GM10248 (cell line): ENCODE results near the gene MUC6.

ENCODE experiments used
- CTCF ChIA-PET: fragments of 300-600 bp; sonication (Branson Sonifier 250); formaldehyde crosslinking; extraction: SDS; loops from one replicate; lab custom pipeline; 2021; ENCODE audit warnings: antibody characterized with exemption; lab: Yijun Ruan, JAX
- POLR2A ChIA-PET: fragments of 350-650 bp; sonication (Branson Sonifier 250); formaldehyde crosslinking; extraction: SDS; loops from one replicate; lab custom pipeline; 2020; ENCODE audit warnings: antibody characterized with exemption; lab: Yijun Ruan, JAX
- DNase-seq: peaks from one replicate; pipeline ENCODE4 v3.0.0; 2012; ENCODE audit errors: extremely low spot score
- CTCF ChIP-seq: IDR thresholded peaks from 2 replicates; pipeline ENCODE4 v1.5.1; 2012; ENCODE audit warnings: mild to moderate bottlenecking, low read depth; ENCODE audit errors: extremely low read depth, missing control alignments, control extremely low read depth

Gene MUC6

DNA sequence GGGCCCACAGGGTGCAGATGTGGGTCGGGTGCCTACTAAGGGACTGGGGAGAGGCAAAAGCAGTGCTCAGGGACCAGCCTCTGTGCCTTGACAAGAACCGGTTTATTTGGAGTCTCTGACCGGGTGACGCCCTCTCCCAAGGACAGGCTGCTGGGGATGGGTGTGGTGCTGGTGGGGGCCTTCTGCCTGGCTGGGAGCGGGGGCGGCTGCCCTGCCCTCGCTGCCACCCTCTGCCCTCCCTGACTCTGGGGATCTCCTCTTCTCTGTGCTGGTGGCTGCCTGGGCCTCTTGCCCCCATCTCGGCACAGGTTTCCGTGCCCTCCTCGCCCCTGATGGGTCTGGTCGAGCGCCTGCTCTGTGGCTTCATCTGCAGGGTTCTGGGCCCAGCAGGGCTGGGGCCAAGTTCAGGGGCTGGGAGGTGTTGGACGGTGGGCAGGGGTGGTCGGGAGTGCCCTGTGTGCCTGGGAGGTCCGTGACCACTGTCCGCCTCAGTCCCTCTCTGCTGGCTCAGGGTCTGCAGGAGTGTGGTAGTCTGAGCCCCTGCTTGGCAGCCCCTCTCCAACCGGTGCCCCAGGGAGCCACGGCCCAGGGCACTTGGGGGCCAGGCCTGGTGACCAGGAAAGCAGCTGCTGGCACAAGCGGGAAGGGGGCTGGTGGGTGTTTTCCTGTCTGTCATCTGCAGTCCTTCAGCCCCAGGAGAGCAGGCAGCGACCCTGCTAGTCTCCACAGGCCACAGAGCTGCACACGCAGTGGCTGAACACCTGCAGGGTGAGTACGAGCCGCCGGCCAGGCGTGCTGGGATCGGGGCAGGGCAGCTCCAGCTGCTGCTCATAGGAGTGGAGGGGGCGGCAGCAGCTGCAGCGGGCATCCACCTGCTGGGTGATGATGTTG, 23.5 kb downstream of the MUC6 start:
- ChIA-PET CTCF (no interaction called here), POLR2A (no interaction called here)
- no peak for TF ChIP-seq CTCF
- DNase-seq = no peak

DNA sequence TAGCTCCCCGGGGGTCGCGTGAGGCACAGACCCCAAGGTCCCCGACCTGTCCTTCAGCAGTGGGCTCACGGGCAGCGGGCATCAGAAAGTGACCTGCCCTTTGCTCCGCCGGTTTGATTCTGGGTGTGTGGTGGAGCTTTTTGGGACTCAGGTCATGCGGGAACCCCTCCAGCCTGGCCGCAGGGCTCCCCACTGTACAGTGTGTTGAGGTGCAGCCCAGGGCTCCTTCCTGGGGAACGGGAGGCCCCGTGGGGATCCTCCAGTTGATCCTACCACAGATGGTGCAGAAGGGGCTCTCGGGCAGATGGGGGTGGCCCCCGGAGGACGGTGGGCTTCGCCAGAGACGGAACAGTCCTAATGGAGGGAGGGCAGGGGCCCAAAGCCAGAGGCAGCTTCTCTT, 24.2 kb downstream of the MUC6 start:
- no peak for TF ChIP-seq CTCF
- ChIA-PET POLR2A (no interaction called here), CTCF (no interaction called here)
- DNase-seq = no peak

- TF ChIP-seq CTCF = no peak
- CTCF ChIA-PET = no interaction called here
These were observed 25.2 kb downstream of the MUC6 start for GRCh38 chr11:1011320-1011698.

GRCh38 chr11:1010551-1011319, 25.8 kb downstream of the MUC6 start:
- no peak for TF ChIP-seq CTCF
- ChIA-PET POLR2A (no interaction called here), CTCF (interaction anchor here (1.9 kb wide), 1 partner anchor 12 kb away, joined by 7 read pairs; no protein-coding TSS in a partner anchor)
- DNase-seq = no peak

More at GRCh38 chr11:1011320-1011698, 25.2 kb downstream of the MUC6 start:
- POLR2A ChIA-PET = no interaction called here
- no peak for DNase-seq

- POLR2A ChIA-PET = no interaction called here
- no peak for TF ChIP-seq CTCF
- no peak for DNase-seq
- CTCF ChIA-PET = interaction anchor here (1.9 kb wide), 1 partner anchor 11 kb away, joined by 7 read pairs; no protein-coding TSS in a partner anchor
These were observed 26.5 kb downstream of the MUC6 start for GRCh38 chr11:1009991-1010390.

GRCh38 chr11:1009371-1009770, 27.1 kb downstream of the MUC6 start:
- no peak for DNase-seq
- TF ChIP-seq CTCF = no peak
- CTCF ChIA-PET = interaction anchor here (1.9 kb wide), 1 partner anchor 10 kb away, joined by 7 read pairs; no protein-coding TSS in a partner anchor
- POLR2A ChIA-PET = no interaction called here
